ENCODE results near the gene BCL6B. TPM values are rescaled to one million over a fixed set of nuclear protein-coding genes. Genes with fewer than 3 reads are reported as not detected.
"Not testable (repeated sequence)": the region's sequence is repeated elsewhere in the genome, so short reads cannot be mapped to it uniquely, and the experiment has no call there.

BCL6B gene
- total and polyA plus RNA-seq, 2 of the 4 experiments (the other 2 are of a cell fraction): not detected

DNA sequence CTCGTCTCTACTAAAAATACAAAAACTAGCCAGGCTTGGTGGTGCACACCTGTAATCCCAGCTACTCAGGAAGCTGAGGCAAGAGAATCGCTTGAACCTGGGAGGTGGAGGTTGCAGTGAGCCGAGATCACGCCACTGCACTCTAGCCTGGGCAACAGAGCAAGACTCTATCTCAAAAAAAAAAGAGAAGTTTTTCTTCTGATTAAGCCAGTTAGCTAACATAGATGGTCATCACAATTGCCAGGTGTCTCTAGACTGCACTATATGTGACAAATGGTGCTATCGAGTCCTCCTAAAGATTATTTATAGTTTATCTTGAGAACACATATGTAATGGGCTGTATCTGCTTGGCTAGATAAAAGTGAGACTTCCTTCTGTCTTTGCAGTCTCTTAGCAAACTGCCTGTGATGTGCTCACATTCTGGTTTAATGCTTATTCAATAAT is 29.2 kb upstream of the BCL6B start:
- H3K4me2 ChIP-seq (ENCODE audit: low read depth, low read length); H2AFZ ChIP-seq (replicated peaks; ENCODE audit: low read length, poor library complexity); dilution Hi-C loops (cut with HindIII; ENCODE audit: low sequenced_read_pairs, unreplicated experiment); H4K8ac ChIP-seq (ENCODE audit: low read depth in 2 of 2, low read length in 2 of 2); H3K23ac ChIP-seq (ENCODE audit: low read depth, low read length); H2BK5ac ChIP-seq (ENCODE audit: low read depth, low read length, poor library complexity, severe bottlenecking); H4K91ac ChIP-seq (ENCODE audit: insufficient read depth, low read depth, low read length); ATAC-seq (ENCODE audit: low read depth); DNase-seq; H4K5ac ChIP-seq (ENCODE audit: low read depth, low read length); intact Hi-C loops (cut with micrococcal nuclease); H2BK20ac ChIP-seq (ENCODE audit: low read depth, low read length); BruUV-seq (replicated peaks); H2BK120ac ChIP-seq (ENCODE audit: low read depth, low read length); H3K9me3 ChIP-seq (ENCODE audit: control insufficient read depth, insufficient read depth, low read length); H3K4ac ChIP-seq (ENCODE audit: low read depth, low read length); H3K56ac ChIP-seq (ENCODE audit: extremely low read depth, insufficient read depth, low read length); H4K20me1 ChIP-seq (ENCODE audit: insufficient read depth, low read length); H3K14ac ChIP-seq (replicated peaks; ENCODE audit: low read depth, low read length); H3K9ac ChIP-seq (ENCODE audit: low read depth, low read length); H3K4me1 ChIP-seq (ENCODE audit: control insufficient read depth, insufficient read depth, low read length); H3K27ac ChIP-seq (ENCODE audit: insufficient read depth, low read length); POLR2A ChIA-PET (ENCODE audit: unreplicated experiment); H3K18ac ChIP-seq (ENCODE audit: low read depth, low read length); H3K4me3 ChIP-seq (ENCODE audit: insufficient read depth, low read depth, low read length); H3K27me3 ChIP-seq (ENCODE audit: control insufficient read depth, insufficient read depth, low read length); H2AK9ac ChIP-seq (replicated peaks; ENCODE audit: low read depth, low read length, poor library complexity); H2BK15ac ChIP-seq (ENCODE audit: low read depth, low read length); H3K79me1 ChIP-seq (ENCODE audit: low read depth in 1 of 2, low read length in 2 of 2); in situ Hi-C loops (cut with MboI; ENCODE audit: low sequenced_read_pairs); H3K9me1 ChIP-seq (ENCODE audit: insufficient read depth, low read length); H2AK5ac ChIP-seq (ENCODE audit: low read depth, low read length): not testable (repeated sequence)
- peaks cover 14% of the 10 kb centered on the region for H3K36me3 ChIP-seq (ENCODE audit: control insufficient read depth, insufficient read depth, low read length)
- CTCF ChIA-PET: interaction anchor here (1.6 kb wide), 1 partner anchor 11 kb away, joined by 4 read pairs; no protein-coding TSS in a partner anchor
- WGBS, 2 experiments (ENCODE audit: extremely low coverage in 2 of 2, insufficient read length in 1 of 2): no CpG with 5 or more reads among the region's 5 CpGs
